SIG-M5 (cell line): ENCODE results near the gene UGT1A6.
"Not testable (repeated sequence)": the region's sequence is repeated elsewhere in the genome, so short reads cannot be mapped to it uniquely, and the experiment has no call there.

Source experiments
- DNase-seq: peaks from one replicate; lab custom pipeline; 2025; lab: John Stamatoyannopoulos, UW

UGT1A6 gene

GRCh38 chr2:233692648-233693047 is at the start of gene UGT1A6:
Gene UGT1A6 (plus strand): TSS chr2:233692890. CDS start chr2:233693005, 115 bp downstream.
- no peak for DNase-seq

- DNase-seq, result no peak
Measured at GRCh38 chr2:233643128-233643527, 49.6 kb upstream of the UGT1A6 start.

GRCh38 chr2:233646033-233646432 is 46.7 kb upstream of the UGT1A6 start:
- DNase-seq, result not testable (repeated sequence)

GRCh38 chr2:233650981-233651380 is 41.7 kb upstream of the UGT1A6 start:
- no peak for DNase-seq

- no peak for DNase-seq
Measured at GRCh38 chr2:233651430-233651829, 41.3 kb upstream of the UGT1A6 start.

GRCh38 chr2:233654501-233654900 is 38.2 kb upstream of the UGT1A6 start:
- DNase-seq, result no peak

- DNase-seq, result no peak
Measured at GRCh38 chr2:233655043-233655442, 37.6 kb upstream of the UGT1A6 start.

- not testable (repeated sequence) for DNase-seq
Measured at GRCh38 chr2:233655943-233656342, 36.7 kb upstream of the UGT1A6 start.

- DNase-seq, result no peak
Measured at GRCh38 chr2:233656443-233656842, 36.2 kb upstream of the UGT1A6 start.

GRCh38 chr2:233658610-233659009 is 34.1 kb upstream of the UGT1A6 start:
- no peak for DNase-seq

- no peak for DNase-seq
Measured at GRCh38 chr2:233663911-233664310, 28.8 kb upstream of the UGT1A6 start.

- DNase-seq, result no peak
Measured at GRCh38 chr2:233668605-233669260, 24.0 kb upstream of the UGT1A6 start.

- no peak for DNase-seq
Measured at GRCh38 chr2:233671290-233672161, 21.2 kb upstream of the UGT1A6 start, which contains the start of gene UGT1A9. Gene UGT1A9 (plus strand): TSS chr2:233671898. CDS start chr2:233671935, 37 bp downstream.

- DNase-seq, result no peak
Measured at GRCh38 chr2:233672886-233673285, 19.8 kb upstream of the UGT1A6 start.

GRCh38 chr2:233673896-233674295 is 18.8 kb upstream of the UGT1A6 start:
- DNase-seq, result no peak

GRCh38 chr2:233674314-233674713 is 18.4 kb upstream of the UGT1A6 start:
- DNase-seq, result no peak

GRCh38 chr2:233674995-233675394 is 17.7 kb upstream of the UGT1A6 start:
- no peak for DNase-seq

GRCh38 chr2:233676046-233676445 is 16.6 kb upstream of the UGT1A6 start:
- no peak for DNase-seq

- DNase-seq, result no peak
Measured at GRCh38 chr2:233679196-233679595, 13.5 kb upstream of the UGT1A6 start.

- no peak for DNase-seq
Measured at GRCh38 chr2:233680361-233681045, 12.2 kb upstream of the UGT1A6 start.

- no peak for DNase-seq
Measured at GRCh38 chr2:233681521-233682099, 11.1 kb upstream of the UGT1A6 start, which contains the start of gene UGT1A7. Gene UGT1A7 (plus strand): TSS chr2:233681901. CDS start chr2:233681938, 37 bp downstream.

GRCh38 chr2:233684640-233685039 is 8.1 kb upstream of the UGT1A6 start:
- DNase-seq, result no peak
